ENCODE measurements around the gene FCSK. TPM values are rescaled to one million over a fixed set of nuclear protein-coding genes. Genes with fewer than 3 reads are reported as not detected.

Gene FCSK
- total RNA-seq, 1 donor from 2014 or later: 12.0 TPM

- Mint-ChIP-seq H3K9me3 (ENCODE audit: unreplicated experiment) (no peaks in the 10 kb centered on the region), H3K27me3 (ENCODE audit: low read depth, unreplicated experiment) (no peaks in the 10 kb centered on the region), H3K4me3 (ENCODE audit: unreplicated experiment) (no peak overlapping the region), H3K27ac (ENCODE audit: unreplicated experiment) (peak overlapping the region; percentile 21), H3K4me1 (ENCODE audit: low read depth, unreplicated experiment) (peaks cover 39% of the 10 kb centered on the region), H3K36me3 (ENCODE audit: low read depth, unreplicated experiment) (peaks cover 19% of the 10 kb centered on the region)
- Histone ChIP-seq H2AFZ (ENCODE audit: low read depth, low read length) (no peak overlapping the region), H4K20me1 (ENCODE audit: insufficient read depth, low read length) (peaks cover 85% of the 10 kb centered on the region), H3K9ac (ENCODE audit: low read length) (no peak overlapping the region), H3K79me2 (ENCODE audit: insufficient read depth, low read length) (peaks cover 91% of the 10 kb centered on the region), H3K4me3 (ENCODE audit: insufficient read depth, low read depth, low read length) (no peak overlapping the region), H3K9me3 (ENCODE audit: insufficient read depth, low read depth, low read length) (no peaks in the 10 kb centered on the region), H3K27ac (ENCODE audit: low read depth, low read length) (no peak overlapping the region), H3K27me3 (ENCODE audit: insufficient read depth, low read length) (no peaks in the 10 kb centered on the region), H3K4me1 (ENCODE audit: insufficient read depth, low read length) (no peaks in the 10 kb centered on the region), H3K4me2 (ENCODE audit: low read length) (no peak overlapping the region), H3K36me3 (ENCODE audit: insufficient read depth, low read length) (peaks cover 5% of the 10 kb centered on the region)
- no peak for FAIRE-seq
- TF ChIP-seq EZH2 (IDR thresholded peaks at IDR 0.05; ENCODE audit: insufficient read depth, low read length): no peak
- TF ChIP-seq CTCF (IDR thresholded peaks at IDR 0.05; ENCODE audit: insufficient read depth, low read depth, low read length): no peak
- DNase-seq (ENCODE audit: low read depth): no peak
Observed at GRCh38 chr16:70421473-70422311, 32.7 kb upstream of the FCSK start.

GRCh38 chr16:70422543-70422942 is 31.9 kb upstream of the FCSK start:
- Histone ChIP-seq H3K9ac (ENCODE audit: low read length) (no peak overlapping the region), H3K4me2 (ENCODE audit: low read length) (no peak overlapping the region), H3K36me3 (ENCODE audit: insufficient read depth, low read length) (peaks cover 5% of the 10 kb centered on the region), H3K79me2 (ENCODE audit: insufficient read depth, low read length) (peaks cover 89% of the 10 kb centered on the region), H4K20me1 (ENCODE audit: insufficient read depth, low read length) (peaks cover 82% of the 10 kb centered on the region), H3K9me3 (ENCODE audit: insufficient read depth, low read depth, low read length) (no peaks in the 10 kb centered on the region), H3K27ac (ENCODE audit: low read depth, low read length) (no peak overlapping the region), H3K27me3 (ENCODE audit: insufficient read depth, low read length) (no peaks in the 10 kb centered on the region), H3K4me1 (ENCODE audit: insufficient read depth, low read length) (peaks cover 1% of the 10 kb centered on the region), H2AFZ (ENCODE audit: low read depth, low read length) (no peak overlapping the region), H3K4me3 (ENCODE audit: insufficient read depth, low read depth, low read length) (no peak overlapping the region)
- H3K9me3 Mint-ChIP-seq (ENCODE audit: unreplicated experiment): no peaks in the 10 kb centered on the region
- no peak overlapping the region for H3K4me3 Mint-ChIP-seq (ENCODE audit: unreplicated experiment)
- H3K27me3 Mint-ChIP-seq (ENCODE audit: low read depth, unreplicated experiment): no peaks in the 10 kb centered on the region
- no peak for TF ChIP-seq CTCF (IDR thresholded peaks at IDR 0.05; ENCODE audit: insufficient read depth, low read depth, low read length)
- no peak for TF ChIP-seq EZH2 (IDR thresholded peaks at IDR 0.05; ENCODE audit: insufficient read depth, low read length)
- no peak for FAIRE-seq
- H3K27ac Mint-ChIP-seq (ENCODE audit: unreplicated experiment): peak overlapping the region; percentile 20
- H3K4me1 Mint-ChIP-seq (ENCODE audit: low read depth, unreplicated experiment): peaks cover 41% of the 10 kb centered on the region
- no peak for DNase-seq (ENCODE audit: low read depth)
- peaks cover 19% of the 10 kb centered on the region for H3K36me3 Mint-ChIP-seq (ENCODE audit: low read depth, unreplicated experiment)

- Histone ChIP-seq H2AFZ (ENCODE audit: low read depth, low read length) (no peak overlapping the region), H3K27me3 (ENCODE audit: insufficient read depth, low read length) (no peaks in the 10 kb centered on the region), H3K9ac (ENCODE audit: low read length) (peak overlapping the region; percentile 76), H3K27ac (ENCODE audit: low read depth, low read length) (peak overlapping the region; percentile 83), H3K4me3 (ENCODE audit: insufficient read depth, low read depth, low read length) (peak overlapping the region; percentile 16), H3K79me2 (ENCODE audit: insufficient read depth, low read length) (peaks cover 84% of the 10 kb centered on the region), H4K20me1 (ENCODE audit: insufficient read depth, low read length) (peaks cover 59% of the 10 kb centered on the region), H3K36me3 (ENCODE audit: insufficient read depth, low read length) (peaks cover 5% of the 10 kb centered on the region), H3K4me1 (ENCODE audit: insufficient read depth, low read length) (peaks cover 36% of the 10 kb centered on the region), H3K9me3 (ENCODE audit: insufficient read depth, low read depth, low read length) (no peaks in the 10 kb centered on the region), H3K4me2 (ENCODE audit: low read length) (peak overlapping the region; percentile 80)
- TF ChIP-seq EZH2 (IDR thresholded peaks at IDR 0.05; ENCODE audit: insufficient read depth, low read length) (no peak), CTCF (IDR thresholded peaks at IDR 0.05; ENCODE audit: insufficient read depth, low read depth, low read length) (no peak)
- Mint-ChIP-seq H3K27me3 (ENCODE audit: low read depth, unreplicated experiment) (no peaks in the 10 kb centered on the region), H3K4me1 (ENCODE audit: low read depth, unreplicated experiment) (peaks cover 50% of the 10 kb centered on the region), H3K27ac (ENCODE audit: unreplicated experiment) (peak overlapping the region; percentile 100), H3K9me3 (ENCODE audit: unreplicated experiment) (no peaks in the 10 kb centered on the region), H3K4me3 (ENCODE audit: unreplicated experiment) (peak overlapping the region; percentile 51), H3K36me3 (ENCODE audit: low read depth, unreplicated experiment) (peaks cover 5% of the 10 kb centered on the region)
- FAIRE-seq (no peak), DNase-seq (ENCODE audit: low read depth) (no peak)
Observed at GRCh38 chr16:70427786-70428177, 26.6 kb upstream of the FCSK start.
